Neural progenitor cell (in vitro differentiated cells): ENCODE results near the gene PNMA8A.

Experiments
- CTCF ChIP-seq: fragments of 200-600 bp; sonication (generic); IDR thresholded peaks from 2 replicates; pipeline ENCODE4 v1.5.1; 2017; ENCODE audit warnings: antibody characterized with exemption, mild to moderate bottlenecking
- EZH2 ChIP-seq: fragments of 200-600 bp; sonication (generic); IDR thresholded peaks from 2 replicates; pipeline ENCODE4 v1.6.1; 2017; ENCODE audit warnings: antibody characterized with exemption, mild to moderate bottlenecking, moderate library complexity
- EZH2phosphoT487 ChIP-seq: fragments of 200-600 bp; sonication (generic); IDR thresholded peaks from 2 replicates; pipeline ENCODE4 v1.6.1; 2017; ENCODE audit warnings: antibody characterized with exemption

- TF ChIP-seq CTCF (no peak), EZH2 (no peak), EZH2phosphoT487 (no peak)
Observed at GRCh38 chr19:46448601-46449000, 22.8 kb downstream of the PNMA8A start.
